HT-29 (cell line): ENCODE results near the gene FBXO40. TPM values are rescaled to one million over a fixed set of nuclear protein-coding genes. Genes with fewer than 3 reads are reported as not detected.
"Not testable (repeated sequence)": the region's sequence is repeated elsewhere in the genome, so short reads cannot be mapped to it uniquely, and the experiment has no call there.

Experiments
- DNase-seq: peaks from one replicate; pipeline ENCODE4 v3.0.0-alpha.2; 2015; ENCODE audit warnings: low spot score
- total RNA-seq: library from RNA; depleted of rRNA; stranded (reverse); fragments of >200 nt; shearing (Covaris generic); gene quantifications from 2 replicates; pipeline ENCODE4 v1.2.3, GENCODE V29; 2014; rRNA removed

The FBXO40 gene
- not detected in 2 replicates for total RNA-seq

GRCh38 chr3:121592856-121593702 lies at the start of gene FBXO40:
Gene FBXO40, plus strand, starts transcription at chr3:121593379. Its CDS starts 27,197 bp downstream, at chr3:121620576.
- DNase-seq, result no peak

DNA sequence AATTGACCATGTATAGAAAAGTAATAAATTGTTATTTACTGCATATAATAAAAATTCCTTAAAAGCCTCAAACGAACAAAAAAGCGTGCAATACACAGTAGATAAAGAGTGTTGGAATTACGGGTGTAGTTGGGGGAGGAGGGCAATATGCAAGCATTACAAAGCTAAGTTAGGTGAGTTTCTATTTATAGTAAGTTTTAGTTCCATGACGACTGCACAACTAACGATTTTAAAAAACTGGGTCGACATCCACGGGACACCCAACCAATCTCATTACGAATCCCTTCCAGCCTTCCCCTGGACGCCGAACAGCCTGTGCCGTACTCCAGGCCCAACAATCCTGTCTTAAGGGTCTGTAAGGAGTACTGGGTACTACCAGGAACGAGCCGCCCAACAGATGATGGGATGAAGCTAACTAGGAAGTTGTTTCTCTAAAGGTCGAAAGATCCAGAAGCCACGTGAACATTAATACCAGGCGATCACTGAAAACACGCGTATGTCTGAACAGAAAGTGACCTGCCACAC lies 48.1 kb upstream of the FBXO40 start:
- peak; percentile 63 for DNase-seq

DNA sequence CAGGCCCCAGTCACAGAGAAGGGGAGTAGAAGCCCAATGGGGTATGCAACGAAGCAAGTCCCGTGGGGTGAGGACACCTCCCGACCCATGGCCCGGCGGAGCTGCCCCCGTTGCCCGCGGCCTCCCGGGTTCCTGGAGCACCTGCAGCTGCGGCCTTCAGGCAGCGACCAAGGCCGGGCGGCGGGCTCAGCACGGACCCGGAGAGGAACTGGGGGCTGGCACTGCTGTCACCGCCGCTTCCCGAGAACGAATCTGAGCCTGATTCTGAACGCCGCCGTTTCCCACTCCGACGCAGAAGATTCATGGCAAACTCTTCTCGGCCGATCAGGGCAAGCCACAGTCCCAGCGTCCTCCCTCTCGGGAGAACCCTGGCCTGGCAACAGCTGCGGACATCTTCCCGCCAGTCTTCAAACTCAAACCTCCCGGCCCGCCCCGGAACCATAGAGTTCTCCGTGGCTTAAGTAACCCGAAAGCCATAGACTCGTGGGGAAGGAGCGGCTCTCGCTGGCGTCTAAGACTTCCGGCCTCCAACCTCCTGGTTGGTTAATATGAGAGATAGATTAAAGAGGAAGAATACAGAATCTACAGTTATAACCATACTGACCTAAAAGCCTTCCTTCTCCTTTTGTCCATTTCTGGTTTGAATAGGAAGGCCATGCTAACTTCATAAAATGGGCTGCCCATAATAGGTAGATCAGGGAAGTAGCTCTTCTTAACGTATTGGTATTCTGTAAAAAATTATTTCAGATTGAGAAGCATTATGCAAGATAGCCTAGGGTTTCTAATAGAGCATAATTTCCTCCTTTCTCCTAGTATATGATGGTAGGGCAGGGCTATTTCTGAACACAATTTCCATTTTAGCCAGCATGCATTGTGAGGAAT lies 47.4 kb upstream of the FBXO40 start, which contains the start of gene POLQ:
POLQ (minus strand) TSS at position 415 of the 882 bp plus-strand sequence; CDS start at position 304, 111 bp downstream.
- DNase-seq, result peak; percentile 98

GRCh38 chr3:121552379-121552778 lies 40.8 kb upstream of the FBXO40 start:
- DNase-seq, result no peak

DNA sequence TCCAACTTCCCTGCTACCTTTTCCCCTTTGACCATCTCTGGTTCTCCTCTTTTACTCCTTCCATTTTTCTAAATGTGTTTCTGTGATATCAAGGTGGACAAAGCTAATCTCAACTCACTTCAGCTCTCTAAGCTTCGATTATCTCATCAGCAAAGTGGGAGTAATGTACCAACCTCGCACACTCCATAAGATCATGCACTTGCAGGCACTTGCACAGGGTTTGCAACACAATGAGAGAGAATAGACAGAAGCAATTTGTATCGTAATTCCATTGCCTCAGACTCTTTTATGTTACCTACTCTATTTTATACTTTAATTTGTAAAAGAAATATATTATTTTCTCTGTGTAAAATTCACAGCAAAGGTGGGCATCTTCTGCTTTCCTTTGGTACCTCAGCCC lies 40.4 kb upstream of the FBXO40 start:
- DNase-seq, result no peak

GRCh38 chr3:121557426-121557934 lies 35.7 kb upstream of the FBXO40 start:
- no peak for DNase-seq

DNA sequence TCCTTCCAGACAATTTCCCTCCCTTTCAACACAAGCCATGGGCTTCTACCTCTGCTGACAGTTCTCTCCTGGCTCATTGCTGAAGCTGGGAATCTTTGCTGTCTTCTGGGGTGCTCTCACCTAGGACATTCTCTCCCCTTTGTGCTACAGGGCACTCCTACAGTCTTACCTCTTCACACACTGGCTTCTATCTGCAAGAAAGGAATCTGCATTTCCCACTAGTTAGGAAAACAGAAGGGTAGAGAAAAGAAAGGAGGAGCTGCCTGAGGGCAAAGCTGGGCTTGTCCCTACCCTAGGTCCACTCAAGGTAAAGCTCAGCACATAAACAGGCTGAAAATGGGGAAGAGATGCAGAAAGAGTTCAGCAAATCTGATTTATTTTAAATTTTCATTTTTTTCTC lies 31.0 kb upstream of the FBXO40 start:
- DNase-seq, result no peak

DNA sequence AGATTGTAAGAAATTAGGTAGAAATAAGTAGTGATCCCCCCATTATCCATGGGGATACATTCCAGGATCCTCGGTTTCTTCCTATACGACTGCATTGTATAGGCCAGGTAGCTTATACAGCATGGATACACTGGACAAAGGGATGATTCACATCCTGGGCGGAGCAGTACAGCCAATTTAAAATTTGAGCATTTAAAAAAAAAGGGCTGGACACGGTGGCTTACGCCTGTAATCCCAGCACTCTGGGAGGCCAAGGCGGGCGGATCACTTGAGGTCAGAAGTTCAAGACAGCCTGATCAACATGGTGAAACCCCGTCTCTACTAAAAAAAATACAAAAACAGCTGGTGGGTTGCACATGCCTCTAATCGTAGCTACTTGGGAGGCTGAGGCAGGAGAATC lies 26.4 kb upstream of the FBXO40 start:
- no peak for DNase-seq

DNA sequence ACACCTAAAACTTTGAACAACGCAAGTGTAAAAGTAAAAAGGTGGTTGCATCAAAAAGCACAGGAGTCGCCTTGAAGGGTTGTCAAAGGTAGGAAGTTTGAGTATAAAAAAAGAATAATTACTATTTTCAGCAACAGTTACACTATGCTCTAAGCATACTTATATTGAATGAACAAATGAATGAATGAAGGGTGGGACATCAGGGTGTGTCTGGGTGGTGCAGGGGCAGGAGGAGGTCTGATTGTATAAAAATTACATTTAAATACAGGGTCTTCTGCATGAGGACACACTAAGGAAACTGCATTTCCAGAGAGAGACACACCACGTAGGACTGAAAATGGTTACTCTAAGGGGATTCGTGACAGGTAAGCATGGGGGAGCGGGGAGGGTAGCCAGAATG lies 25.5 kb upstream of the FBXO40 start, which contains the start of gene ARGFX:
ARGFX (plus strand) TSS at position 301 of the 400 bp plus-strand sequence. CDS start 2,765 bp downstream, outside the sequence.
- no peak for DNase-seq

DNA sequence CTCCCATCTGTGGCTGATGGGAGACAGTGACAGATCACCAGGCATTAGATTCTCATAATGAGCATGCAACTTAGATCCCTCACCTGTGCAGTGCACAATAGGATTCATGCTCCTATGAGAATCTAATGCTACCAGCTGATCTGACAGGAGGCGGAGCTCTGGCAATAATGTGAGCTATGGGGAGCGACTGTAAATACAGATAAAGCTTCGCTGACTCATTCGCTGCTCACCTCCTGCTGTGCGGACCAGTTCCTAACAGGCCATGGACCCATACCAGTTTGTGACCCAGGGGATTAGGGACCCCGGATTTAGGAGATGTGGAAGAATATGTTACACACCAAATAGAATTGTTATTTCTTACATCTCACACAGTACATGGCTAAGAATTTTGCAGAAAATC lies 18.7 kb upstream of the FBXO40 start:
- peak; percentile 81 for DNase-seq

DNA sequence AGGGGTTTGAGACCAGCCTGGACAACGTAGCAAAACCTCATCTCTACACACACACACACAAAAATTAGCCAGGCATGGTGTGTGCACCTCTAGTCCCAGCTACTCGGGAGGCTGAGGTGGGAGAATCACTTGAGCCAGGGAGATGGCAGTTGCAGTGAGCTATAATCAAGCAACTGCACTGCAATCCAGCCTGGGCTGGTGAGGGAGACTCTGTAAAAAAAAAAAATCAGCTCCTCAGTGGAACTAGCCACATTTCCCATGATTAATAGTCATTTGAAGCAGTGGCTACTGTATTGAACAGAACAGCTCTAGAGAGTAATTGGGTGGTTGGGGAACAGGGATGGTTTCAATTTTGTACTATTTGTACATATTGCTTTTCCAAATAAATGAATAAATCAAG lies 11.5 kb upstream of the FBXO40 start:
- DNase-seq, result no peak

GRCh38 chr3:121584418-121584817 lies 8.8 kb upstream of the FBXO40 start:
- no peak for DNase-seq

DNA sequence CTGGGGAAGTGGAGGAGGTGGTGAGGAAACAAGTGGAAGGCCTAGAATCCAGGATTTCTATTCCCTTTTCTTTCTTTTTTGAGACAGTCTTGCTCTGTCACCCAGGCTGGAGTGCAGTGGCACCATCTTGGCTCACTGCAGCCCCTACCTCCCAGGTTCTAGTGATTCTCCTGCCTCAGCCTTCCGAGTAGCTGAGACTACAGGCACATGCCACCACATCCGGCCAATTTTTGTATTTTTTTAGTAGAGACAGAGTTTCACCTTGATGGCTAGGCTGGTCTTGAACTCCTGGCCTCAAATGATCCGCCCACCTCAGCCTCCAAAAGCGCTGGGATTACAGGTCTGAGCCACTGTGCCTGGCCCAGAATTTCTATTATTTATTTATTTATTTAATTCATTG lies 627 bp downstream of the FBXO40 start:
- DNase-seq, result not testable (repeated sequence)

DNA sequence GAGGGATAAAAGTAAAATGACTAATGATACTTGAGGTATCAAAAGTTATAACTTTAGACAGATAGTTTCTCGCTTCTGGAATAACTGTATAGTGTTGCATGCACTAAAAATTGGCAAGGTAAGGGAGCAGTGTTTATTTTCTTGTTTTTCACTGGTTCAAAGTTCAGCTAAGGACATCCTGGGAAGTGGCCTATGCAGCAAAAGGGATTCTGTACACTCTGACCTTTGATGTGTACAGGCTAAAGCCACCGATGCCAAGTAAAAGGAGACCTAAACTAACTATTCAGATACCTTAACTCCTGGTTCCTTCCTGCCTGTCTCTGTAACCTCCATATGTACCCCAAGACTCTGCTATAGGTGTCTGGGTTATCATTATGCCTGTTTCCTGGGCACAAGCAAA lies 1.7 kb downstream of the FBXO40 start:
- no peak for DNase-seq

DNA sequence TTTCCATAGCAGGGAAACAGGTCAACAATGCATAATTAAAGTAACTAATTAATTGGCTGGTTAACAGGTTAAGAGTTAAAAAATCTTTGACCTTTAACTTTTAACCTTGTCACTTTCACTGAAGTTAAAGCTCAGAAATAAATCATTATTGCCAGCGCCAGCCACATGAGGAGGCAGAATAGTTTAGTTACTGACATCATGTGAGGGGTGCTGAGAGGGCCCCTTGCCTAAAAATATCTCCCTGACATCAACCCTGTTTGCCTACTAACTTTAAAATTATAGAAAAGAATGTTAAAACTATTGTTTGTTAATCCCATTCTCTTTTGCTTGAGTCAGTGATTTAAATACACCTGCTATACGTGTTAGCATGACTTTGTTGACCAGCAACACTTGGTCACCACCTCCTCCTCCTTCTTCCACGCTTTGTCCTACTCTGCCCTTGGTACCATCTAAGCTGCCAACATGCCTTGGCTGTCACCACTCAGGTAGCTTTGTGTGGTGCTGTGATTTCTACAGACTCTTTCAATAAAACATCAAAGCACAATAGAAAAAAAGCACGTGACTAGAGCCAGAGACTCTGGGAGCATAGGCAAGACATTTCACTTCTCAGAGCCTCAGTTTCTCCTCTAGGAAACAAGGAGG lies 2.7 kb downstream of the FBXO40 start:
- no peak for DNase-seq

DNA sequence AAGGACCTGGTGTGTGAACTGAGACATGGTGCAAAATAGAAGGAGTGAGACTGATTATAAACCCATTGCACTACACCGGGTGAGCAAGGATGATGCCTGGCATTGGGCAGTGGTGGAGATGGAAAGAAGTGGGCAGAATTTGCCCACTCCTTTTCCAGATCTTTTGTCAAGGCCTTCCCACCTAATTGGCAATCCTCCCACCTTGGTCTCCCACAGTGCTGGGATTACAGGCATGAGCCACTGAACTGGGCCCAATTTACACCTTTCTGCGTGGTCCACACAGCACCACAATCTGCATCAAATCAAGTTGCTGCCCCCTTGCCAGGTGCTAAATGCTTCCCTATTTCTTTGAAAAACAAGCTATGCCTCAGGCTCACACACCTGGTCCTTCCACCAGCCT lies 5.4 kb downstream of the FBXO40 start:
- DNase-seq, result no peak

GRCh38 chr3:121599900-121600299 lies 6.7 kb downstream of the FBXO40 start:
- DNase-seq, result not testable (repeated sequence)

DNA sequence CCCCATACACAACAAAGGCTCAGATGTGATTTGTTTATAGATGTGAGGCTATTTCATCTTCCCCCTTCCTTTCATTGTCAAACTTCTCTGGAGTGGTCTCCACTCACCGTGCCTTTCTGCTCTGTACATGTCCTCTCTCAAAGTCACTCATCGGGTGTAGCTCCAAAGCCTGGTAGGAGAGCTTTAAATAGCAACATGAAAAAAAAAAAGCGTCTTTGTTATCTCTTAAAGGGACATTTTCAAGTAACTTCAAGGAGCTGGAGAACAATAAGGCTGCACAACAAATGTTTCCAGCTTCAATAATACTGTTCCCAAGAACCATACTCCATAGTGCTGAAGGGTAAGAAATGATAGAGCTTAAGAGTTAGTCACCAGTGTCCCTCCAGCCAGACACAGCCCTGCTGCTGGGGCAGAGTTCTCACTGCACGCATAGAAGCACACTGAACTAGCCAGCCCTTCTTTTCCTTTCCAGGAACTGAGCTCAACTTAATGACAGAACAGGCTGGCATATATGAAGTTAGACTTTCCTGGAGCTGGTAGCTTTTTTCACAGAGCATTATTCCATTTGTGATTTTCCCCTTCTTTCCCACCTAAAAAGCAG lies 8.1 kb downstream of the FBXO40 start:
- DNase-seq, result no peak

DNA sequence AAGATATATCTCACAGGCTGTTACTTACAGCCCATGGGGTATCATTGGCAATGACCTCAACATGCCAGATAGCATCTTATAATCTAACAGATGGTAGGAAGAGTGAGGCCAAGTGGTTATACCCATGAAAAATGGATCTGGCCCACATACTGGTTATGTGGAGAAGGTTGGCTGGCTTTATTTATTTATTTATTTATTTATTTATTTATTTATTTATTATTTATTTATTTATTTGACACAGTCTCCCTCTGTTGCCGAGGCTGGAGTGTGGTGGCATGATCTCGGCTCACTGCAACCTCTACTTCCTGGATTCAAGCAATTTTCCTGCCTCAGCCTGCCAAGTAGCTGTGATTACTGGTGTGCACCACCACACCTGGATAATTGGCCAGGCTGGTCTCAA lies 11.6 kb downstream of the FBXO40 start:
- DNase-seq, result no peak

DNA sequence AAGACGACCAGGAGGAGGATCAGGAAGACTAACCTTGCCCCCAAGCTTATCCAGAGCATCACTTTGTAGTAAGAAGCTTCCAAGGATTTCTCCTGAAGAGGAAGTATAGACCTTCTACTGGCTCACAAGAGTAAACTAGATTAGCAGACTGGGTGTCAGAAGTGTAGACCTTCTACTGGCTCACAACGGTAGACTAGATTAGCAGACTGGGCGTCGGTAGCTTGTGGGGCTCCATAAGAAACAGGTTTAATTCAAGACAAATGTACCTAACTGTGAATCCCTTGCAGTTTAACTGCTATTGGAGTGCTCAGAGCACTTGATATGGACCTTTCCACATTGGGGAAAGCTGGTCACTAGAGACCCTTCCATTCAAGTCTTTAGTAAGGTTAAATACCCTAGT lies 12.9 kb downstream of the FBXO40 start:
- DNase-seq, result no peak

- DNase-seq, result no peak
Measured at GRCh38 chr3:121619691-121620090, 26.5 kb downstream of the FBXO40 start.
